Activated naive CD8-positive, alpha-beta T cell (primary cell): ENCODE measurements around the gene NAV2.

Experiments
- H3K27ac Mint-ChIP-seq: one replicate; pipeline ENCODE4 v1.8.0; 2021; ENCODE audit warnings: mixed read lengths
- H3K27me3 Mint-ChIP-seq: one replicate; pipeline ENCODE4 v1.8.0; 2021; ENCODE audit warnings: mixed read lengths
- H3K36me3 Mint-ChIP-seq: one replicate; pipeline ENCODE4 v1.8.0; 2021; ENCODE audit warnings: mixed read lengths
- H3K4me1 Mint-ChIP-seq: one replicate; pipeline ENCODE4 v1.8.0; 2021; ENCODE audit warnings: low read depth, mixed read lengths
- H3K4me3 Mint-ChIP-seq: one replicate; pipeline ENCODE4 v1.8.0; 2021; ENCODE audit warnings: mild to moderate bottlenecking, mixed read lengths
- H3K9me3 Mint-ChIP-seq: one replicate; pipeline ENCODE4 v1.8.0; 2021; ENCODE audit warnings: low read depth, mixed read lengths

Gene NAV2

DNA sequence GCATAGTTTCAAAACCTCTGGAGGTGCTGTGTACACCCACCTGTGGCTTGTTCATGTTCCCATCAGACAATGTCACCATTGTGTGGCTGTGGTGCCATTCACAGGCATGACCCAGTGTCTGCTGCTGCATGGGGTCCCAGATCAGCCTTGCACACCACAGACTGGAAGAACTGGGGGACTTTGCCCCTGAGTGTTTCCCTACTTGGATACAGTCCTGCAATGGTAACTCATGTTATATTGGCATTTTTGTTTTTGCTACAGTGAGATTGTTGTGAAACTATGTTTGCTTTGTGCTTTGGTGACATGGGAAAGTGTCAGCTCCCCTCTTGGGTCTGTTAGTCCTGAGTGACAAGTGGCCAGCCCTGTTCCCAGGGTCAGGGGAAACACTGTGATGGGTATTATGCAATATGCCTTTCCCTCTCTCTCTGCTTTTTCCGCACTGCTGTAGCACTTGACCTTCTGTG lies 108.8 kb downstream of the NAV2 start:
- no peaks in the 10 kb centered on the region for H3K36me3 Mint-ChIP-seq
- H3K27me3 Mint-ChIP-seq, result peaks cover 12% of the 10 kb centered on the region
- H3K27ac Mint-ChIP-seq, result no peak overlapping the region
- H3K9me3 Mint-ChIP-seq, result no peaks in the 10 kb centered on the region
- no peaks in the 10 kb centered on the region for H3K4me1 Mint-ChIP-seq
- no peak overlapping the region for H3K4me3 Mint-ChIP-seq

DNA sequence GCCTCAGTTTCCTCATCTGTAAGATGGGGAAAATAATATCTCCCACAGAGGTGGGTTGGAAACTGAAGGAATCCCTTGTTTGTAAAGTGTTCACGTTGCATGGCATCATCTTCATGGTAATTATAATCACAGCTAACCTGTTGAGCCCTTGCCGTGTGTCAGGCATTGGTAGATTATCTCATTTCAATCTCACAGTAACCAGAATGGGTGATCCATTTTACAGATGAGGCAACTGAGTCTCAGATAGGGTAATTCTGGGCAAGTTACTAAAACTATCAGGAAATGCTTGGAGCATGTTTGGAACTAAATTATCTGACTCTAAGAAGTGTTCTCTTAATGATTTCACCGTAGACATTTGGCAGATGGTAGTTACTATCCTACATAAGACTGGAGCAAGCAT lies 109.4 kb downstream of the NAV2 start:
- no peak overlapping the region for H3K4me3 Mint-ChIP-seq
- no peaks in the 10 kb centered on the region for H3K9me3 Mint-ChIP-seq
- no peak overlapping the region for H3K27ac Mint-ChIP-seq
- no peaks in the 10 kb centered on the region for H3K4me1 Mint-ChIP-seq
- H3K27me3 Mint-ChIP-seq, result peaks cover 12% of the 10 kb centered on the region
- H3K36me3 Mint-ChIP-seq, result no peaks in the 10 kb centered on the region

DNA sequence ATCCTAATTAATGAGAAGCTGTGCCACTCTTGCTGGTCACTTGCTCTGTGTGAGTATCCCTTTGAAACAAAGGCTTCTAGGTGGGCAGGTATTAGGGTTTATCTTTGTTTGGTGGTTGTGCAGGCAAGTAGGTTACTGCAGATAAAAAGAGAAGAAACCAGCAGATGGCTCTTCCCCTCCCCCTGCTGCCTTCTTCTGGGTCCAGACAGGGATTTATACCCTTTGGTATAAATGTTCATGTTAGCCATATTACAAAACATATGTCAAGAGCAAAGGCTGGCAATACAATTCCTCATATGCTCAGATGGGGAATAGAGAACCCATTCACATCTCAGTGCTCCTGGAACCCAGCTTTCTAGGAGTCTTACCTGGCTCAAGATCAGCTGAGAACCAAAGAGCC lies 109.9 kb downstream of the NAV2 start:
- H3K36me3 Mint-ChIP-seq, result no peaks in the 10 kb centered on the region
- no peaks in the 10 kb centered on the region for H3K4me1 Mint-ChIP-seq
- H3K9me3 Mint-ChIP-seq, result no peaks in the 10 kb centered on the region
- H3K4me3 Mint-ChIP-seq, result no peak overlapping the region
- no peak overlapping the region for H3K27ac Mint-ChIP-seq
- H3K27me3 Mint-ChIP-seq, result peaks cover 12% of the 10 kb centered on the region

DNA sequence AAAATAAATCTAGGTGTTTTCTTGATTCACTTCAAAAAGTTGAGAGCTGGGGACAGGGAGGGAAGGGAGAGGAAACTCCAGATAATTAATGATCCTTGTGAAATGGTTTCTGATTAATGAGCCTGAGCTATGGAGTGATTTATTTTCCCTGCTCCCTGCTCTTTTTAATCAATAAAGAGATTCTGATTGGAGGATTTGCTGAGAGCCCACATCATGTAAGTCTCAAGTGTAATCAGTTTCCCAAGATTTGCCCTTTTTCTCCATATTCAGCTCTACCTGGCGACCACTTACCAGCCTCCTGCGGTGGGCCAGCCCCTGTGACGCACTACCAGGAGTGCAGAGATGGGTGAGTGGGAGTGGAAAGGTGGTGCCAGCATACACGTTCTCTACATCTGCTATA lies 114.0 kb downstream of the NAV2 start:
- H3K9me3 Mint-ChIP-seq, result no peaks in the 10 kb centered on the region
- H3K4me3 Mint-ChIP-seq, result no peak overlapping the region
- no peaks in the 10 kb centered on the region for H3K4me1 Mint-ChIP-seq
- no peaks in the 10 kb centered on the region for H3K36me3 Mint-ChIP-seq
- H3K27ac Mint-ChIP-seq, result no peak overlapping the region
- H3K27me3 Mint-ChIP-seq, result peaks cover 6% of the 10 kb centered on the region

- Mint-ChIP-seq H3K9me3 (no peaks in the 10 kb centered on the region), H3K27ac (no peak overlapping the region), H3K4me3 (no peak overlapping the region), H3K4me1 (no peaks in the 10 kb centered on the region), H3K36me3 (no peaks in the 10 kb centered on the region), H3K27me3 (no peaks in the 10 kb centered on the region)
Observed at GRCh38 chr11:19827399-19828135, 114.9 kb downstream of the NAV2 start.

DNA sequence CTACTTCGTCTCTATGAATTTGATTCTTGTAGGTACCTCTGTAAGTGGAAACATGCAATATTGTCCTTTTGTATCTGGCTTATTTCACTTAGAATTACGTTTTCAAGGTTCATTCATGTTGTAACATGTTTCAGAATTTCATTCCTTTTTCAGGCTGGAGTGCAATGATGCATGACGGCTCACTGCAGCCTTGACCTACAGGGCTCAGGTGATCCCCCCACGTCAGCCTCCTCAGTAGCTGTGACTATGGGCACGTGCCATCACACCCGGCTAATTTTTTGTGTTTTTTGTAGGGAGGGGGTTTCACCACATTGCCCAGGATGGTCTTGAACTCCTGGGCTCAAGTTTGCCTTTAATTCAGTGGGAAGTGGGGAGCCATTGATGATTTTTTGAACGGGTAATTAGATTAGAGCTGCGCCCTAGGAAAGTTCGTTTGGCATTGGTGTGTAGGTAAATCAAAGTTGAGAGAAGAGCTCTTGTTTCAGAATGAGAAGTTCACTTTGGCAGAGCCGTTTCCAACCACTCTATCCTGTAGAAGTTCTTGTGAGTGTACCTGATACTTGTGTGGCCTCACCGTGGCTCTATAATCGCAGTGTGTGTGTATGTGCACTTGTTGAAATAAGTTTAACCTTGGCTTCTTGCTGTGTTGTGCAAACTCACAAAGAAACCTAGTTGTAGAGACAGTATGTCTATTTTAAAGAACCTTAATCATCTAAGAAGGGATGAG lies 115.9 kb downstream of the NAV2 start:
- H3K27me3 Mint-ChIP-seq, result no peaks in the 10 kb centered on the region
- no peaks in the 10 kb centered on the region for H3K4me1 Mint-ChIP-seq
- no peaks in the 10 kb centered on the region for H3K9me3 Mint-ChIP-seq
- H3K36me3 Mint-ChIP-seq, result no peaks in the 10 kb centered on the region
- H3K27ac Mint-ChIP-seq, result no peak overlapping the region
- no peak overlapping the region for H3K4me3 Mint-ChIP-seq

DNA sequence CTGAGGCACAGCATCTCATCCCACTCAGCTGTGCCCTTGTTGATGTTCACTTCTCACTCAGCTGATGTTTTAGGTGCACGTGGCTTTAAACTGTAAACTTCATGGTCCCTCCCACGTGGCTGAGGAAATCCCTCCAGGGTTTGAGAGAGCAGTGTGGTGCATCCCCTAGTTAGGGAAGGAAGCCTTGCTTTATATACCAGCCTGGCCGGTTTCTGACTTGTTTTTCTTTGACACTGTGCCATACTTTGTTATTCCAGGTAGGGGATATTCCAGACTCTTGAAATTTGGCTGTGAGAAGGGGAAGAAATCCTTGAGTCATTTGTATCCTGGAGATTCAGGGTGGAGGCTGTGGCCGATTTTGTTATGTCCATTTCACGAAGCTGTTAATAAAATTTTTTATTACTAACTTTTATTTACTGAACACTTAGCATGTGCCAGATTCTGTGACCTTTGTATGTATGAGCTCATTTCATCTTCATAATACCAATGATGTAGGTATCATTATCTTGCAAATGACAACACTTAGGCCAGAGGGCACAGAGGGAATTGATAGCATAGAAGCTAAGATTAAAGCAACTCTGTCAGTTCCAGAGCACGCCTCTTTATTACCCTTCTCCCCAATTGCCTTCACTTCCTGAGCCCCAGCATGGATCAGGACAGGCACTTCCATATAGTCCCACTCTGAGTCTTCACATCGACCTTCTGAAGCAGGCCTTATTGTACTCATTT lies 116.6 kb downstream of the NAV2 start:
- H3K27me3 Mint-ChIP-seq, result no peaks in the 10 kb centered on the region
- no peak overlapping the region for H3K27ac Mint-ChIP-seq
- no peaks in the 10 kb centered on the region for H3K9me3 Mint-ChIP-seq
- no peak overlapping the region for H3K4me3 Mint-ChIP-seq
- no peaks in the 10 kb centered on the region for H3K36me3 Mint-ChIP-seq
- H3K4me1 Mint-ChIP-seq, result no peaks in the 10 kb centered on the region

DNA sequence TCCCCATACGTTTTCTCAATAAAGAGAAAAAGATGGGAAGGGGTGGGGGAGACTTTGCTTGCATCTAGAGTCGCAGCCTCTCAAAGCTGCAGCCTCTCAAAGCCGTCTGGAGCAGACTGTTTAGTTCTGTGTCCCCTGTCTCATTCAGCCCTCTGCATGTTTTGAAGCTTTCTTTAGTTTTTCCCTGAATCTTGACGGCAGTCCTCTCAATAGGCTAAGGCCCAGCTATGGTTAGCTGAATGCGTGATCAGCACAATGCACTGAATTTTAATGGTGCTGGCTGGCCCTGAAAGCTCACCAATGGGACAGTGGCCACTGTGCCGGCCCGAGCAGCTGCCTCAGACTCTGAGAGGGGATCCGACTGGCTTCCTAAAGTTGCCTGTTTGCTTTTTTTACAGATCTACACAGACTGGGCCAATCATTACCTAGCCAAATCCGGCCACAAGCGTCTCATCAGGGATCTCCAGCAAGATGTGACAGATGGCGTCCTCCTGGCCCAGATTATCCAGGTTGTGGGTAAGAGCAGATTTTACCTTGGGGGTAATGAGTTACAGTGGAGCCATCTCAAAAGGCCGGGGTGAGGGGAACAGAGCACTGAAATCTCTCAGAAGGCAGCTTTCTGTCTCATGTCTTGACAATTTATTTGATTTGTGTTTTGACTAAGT lies 119.6 kb downstream of the NAV2 start:
- H3K4me1 Mint-ChIP-seq, result no peaks in the 10 kb centered on the region
- H3K9me3 Mint-ChIP-seq, result no peaks in the 10 kb centered on the region
- no peak overlapping the region for H3K27ac Mint-ChIP-seq
- H3K4me3 Mint-ChIP-seq, result no peak overlapping the region
- no peaks in the 10 kb centered on the region for H3K36me3 Mint-ChIP-seq
- H3K27me3 Mint-ChIP-seq, result no peaks in the 10 kb centered on the region

DNA sequence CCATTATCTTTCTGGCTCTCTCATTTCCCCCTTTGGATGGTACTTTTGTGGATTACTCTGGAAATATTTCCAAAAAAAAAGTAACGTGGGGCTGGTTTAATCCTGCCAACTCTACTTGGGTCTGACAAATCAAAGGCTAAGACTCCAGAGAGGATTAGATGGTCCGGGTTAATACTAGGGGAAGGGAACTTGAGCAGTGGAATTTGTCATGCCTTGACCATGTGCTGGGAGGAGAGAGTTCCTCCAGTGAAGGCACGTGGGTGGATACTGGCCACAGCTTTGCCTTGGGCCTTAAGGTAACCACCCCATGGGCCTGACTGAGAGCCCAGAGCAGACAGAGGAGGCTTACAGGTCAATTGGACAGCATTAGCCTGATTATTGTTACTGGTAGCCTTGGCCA lies 120.3 kb downstream of the NAV2 start:
- no peaks in the 10 kb centered on the region for H3K4me1 Mint-ChIP-seq
- no peak overlapping the region for H3K4me3 Mint-ChIP-seq
- no peaks in the 10 kb centered on the region for H3K27me3 Mint-ChIP-seq
- no peak overlapping the region for H3K27ac Mint-ChIP-seq
- H3K9me3 Mint-ChIP-seq, result no peaks in the 10 kb centered on the region
- no peaks in the 10 kb centered on the region for H3K36me3 Mint-ChIP-seq

- Mint-ChIP-seq H3K9me3 (no peaks in the 10 kb centered on the region), H3K27me3 (no peaks in the 10 kb centered on the region), H3K4me3 (no peak overlapping the region), H3K27ac (no peak overlapping the region), H3K4me1 (no peaks in the 10 kb centered on the region), H3K36me3 (no peaks in the 10 kb centered on the region)
Observed at GRCh38 chr11:19834771-19835170, 122.1 kb downstream of the NAV2 start.

DNA sequence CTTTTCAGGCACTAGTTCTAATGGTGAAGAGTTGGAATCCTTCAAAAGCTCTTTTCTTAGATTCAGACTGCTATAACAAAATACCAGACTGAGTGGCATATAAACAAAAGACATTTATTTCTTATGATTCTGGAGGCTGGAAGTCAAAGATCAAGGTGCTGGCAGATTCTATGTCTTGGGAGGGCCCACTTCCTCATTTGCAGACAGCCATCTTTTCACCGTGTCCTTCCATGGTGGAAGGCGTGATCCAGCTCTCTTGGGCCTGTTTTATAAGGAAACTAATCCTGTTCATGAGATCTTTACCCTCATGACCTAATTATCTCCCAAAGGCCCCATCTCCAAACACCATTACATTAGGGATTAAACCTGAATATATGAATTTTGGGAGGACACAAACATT lies 124.0 kb downstream of the NAV2 start:
- Mint-ChIP-seq H3K4me1 (no peaks in the 10 kb centered on the region), H3K27me3 (no peaks in the 10 kb centered on the region), H3K9me3 (no peaks in the 10 kb centered on the region), H3K36me3 (no peaks in the 10 kb centered on the region), H3K27ac (no peak overlapping the region), H3K4me3 (no peak overlapping the region)

DNA sequence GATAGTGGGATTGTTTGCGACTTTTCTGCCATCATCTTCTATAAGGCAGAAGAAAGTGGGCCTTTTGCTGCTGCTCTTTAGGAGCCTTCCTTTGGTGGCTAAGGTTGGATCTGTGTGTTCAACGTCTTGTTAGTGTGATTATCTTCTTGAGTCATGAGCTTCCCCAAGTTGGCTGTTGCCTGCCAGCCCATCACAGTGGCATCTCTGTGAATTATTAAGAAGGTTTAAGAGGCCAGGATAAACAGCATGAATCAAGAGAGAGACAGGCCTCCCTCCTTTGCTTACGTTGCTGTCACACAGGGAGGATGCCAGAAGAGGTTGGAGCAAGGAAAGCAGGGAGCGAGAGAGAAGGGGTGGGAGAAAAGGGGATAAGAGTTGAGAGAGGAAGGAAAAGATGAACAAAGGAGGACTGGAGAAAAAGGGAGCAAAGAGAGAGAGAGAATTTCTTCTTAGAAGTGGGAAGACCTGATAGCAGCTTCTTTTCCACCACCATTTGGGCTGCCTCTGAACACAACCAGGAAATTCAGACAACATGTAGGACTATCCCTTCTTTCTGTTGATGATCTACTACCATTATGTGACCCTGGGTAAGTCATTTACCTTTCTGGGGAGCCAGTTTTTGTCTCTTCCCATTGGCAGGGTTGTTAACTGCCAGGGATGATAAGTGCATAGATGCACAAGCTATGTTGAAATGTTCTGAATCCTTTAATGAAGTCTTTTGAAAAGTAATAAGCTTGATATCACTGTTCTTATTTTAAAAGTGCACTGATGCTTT lies 126.5 kb downstream of the NAV2 start:
- Mint-ChIP-seq H3K4me3 (no peak overlapping the region), H3K9me3 (no peaks in the 10 kb centered on the region), H3K27ac (no peak overlapping the region), H3K36me3 (no peaks in the 10 kb centered on the region), H3K27me3 (no peaks in the 10 kb centered on the region), H3K4me1 (no peaks in the 10 kb centered on the region)

- Mint-ChIP-seq H3K36me3 (no peaks in the 10 kb centered on the region), H3K4me1 (no peaks in the 10 kb centered on the region), H3K4me3 (no peak overlapping the region), H3K27me3 (no peaks in the 10 kb centered on the region), H3K9me3 (no peaks in the 10 kb centered on the region), H3K27ac (no peak overlapping the region)
Observed at GRCh38 chr11:19840961-19841360, 128.3 kb downstream of the NAV2 start.

DNA sequence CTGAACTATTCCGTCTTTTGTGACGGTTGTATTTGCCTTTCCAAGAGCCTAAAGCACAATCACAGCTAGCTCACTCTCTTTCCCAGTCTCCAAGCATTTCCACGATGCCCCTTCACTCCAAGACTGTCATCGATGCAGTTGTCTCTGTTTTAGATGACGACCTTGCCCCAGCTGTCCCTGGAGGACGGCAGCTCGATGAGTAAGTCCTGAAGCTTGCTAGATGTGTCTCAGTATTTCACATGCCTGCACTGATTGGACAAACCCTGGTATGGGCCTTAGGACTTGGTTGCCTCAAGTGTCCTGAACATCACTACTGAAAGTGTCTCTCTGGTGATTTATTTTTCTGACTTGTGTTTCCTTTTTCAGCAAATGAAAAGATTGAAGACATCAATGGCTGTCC lies 129.9 kb downstream of the NAV2 start:
- Mint-ChIP-seq H3K4me1 (no peaks in the 10 kb centered on the region), H3K9me3 (no peaks in the 10 kb centered on the region), H3K27ac (no peak overlapping the region), H3K4me3 (no peak overlapping the region), H3K27me3 (no peaks in the 10 kb centered on the region), H3K36me3 (no peaks in the 10 kb centered on the region)
